ENCODE results near the gene DNAJC17. TPM values are rescaled to one million over a fixed set of nuclear protein-coding genes. Genes with fewer than 3 reads are reported as not detected.
A peak's percentile ranks its signal among the peaks of the same experiment; 100 is the strongest.

DNAJC17 gene
- total and polyA plus RNA-seq, 2 of the 13 experiments (the other 11 are each of a cell fraction or from before 2014, with no cell fraction given), result 22.2 to 26.5 TPM

DNA sequence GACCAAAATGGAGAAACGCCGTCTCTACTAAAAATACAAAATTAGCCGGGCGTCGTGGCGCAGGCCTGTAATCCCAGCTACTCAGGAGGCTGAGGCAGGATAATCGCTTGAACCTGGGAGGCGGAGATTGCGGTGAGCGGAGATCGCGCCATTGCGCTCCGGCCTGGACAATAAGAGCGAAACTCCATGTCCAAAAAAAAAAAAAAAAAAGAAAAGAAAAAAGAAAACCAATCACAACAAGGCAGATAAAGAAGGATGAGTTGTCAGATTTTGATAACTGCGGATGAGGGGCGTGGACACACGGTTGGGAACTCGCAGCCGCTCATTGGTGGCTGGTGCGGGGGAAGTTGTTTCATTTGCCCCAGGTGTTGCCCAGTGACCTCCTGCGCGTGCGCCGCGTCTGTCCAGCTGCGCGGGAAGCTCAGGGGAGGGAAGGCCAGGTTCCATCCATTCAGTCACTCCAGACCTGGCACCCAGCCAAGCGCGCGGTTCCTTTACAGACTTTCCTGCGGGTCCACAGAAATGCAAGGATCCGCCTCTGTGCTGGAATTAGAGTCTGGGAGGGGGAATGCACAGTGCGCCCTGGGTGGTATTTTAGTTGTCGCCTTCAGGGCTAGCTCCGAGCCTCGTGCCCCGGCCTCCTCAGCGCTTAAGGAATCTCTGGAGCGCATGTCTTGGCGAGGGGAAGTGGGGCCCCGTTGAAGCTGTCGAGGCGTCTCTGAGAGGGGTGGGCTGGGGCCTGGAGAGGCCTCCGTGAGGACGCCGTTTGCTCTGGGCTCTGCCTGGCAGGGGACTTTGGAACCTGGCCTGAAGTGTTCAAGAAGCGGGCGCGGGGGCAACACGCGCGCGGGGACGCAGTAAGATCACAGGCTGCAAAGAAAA lies 44.1 kb downstream of the DNAJC17 start (continued):
- TF ChIP-seq RXRA (CRISPR knock-in tag; IDR thresholded peaks at IDR 0.05), result no peak
- TF ChIP-seq, protein P1, sequence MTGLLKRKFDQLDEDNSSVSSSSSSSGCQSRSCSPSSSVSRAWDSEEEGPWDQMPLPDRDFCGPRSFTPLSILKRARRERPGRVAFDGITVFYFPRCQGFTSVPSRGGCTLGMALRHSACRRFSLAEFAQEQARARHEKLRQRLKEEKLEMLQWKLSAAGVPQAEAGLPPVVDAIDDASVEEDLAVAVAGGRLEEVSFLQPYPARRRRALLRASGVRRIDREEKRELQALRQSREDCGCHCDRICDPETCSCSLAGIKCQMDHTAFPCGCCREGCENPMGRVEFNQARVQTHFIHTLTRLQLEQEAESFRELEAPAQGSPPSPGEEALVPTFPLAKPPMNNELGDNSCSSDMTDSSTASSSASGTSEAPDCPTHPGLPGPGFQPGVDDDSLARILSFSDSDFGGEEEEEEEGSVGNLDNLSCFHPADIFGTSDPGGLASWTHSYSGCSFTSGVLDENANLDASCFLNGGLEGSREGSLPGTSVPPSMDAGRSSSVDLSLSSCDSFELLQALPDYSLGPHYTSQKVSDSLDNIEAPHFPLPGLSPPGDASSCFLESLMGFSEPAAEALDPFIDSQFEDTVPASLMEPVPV (CRISPR knock-in tag; IDR thresholded peaks at IDR 0.05), result peak; percentile 79; the same call in 1 of the 2 replicates
- no peak for TF ChIP-seq KDM6A (CRISPR knock-in tag; IDR thresholded peaks at IDR 0.05; ENCODE audit: low read depth)
- TF ChIP-seq ZNF776 (CRISPR knock-in tag; IDR thresholded peaks at IDR 0.05), result no peak
- TF ChIP-seq, protein P2, sequence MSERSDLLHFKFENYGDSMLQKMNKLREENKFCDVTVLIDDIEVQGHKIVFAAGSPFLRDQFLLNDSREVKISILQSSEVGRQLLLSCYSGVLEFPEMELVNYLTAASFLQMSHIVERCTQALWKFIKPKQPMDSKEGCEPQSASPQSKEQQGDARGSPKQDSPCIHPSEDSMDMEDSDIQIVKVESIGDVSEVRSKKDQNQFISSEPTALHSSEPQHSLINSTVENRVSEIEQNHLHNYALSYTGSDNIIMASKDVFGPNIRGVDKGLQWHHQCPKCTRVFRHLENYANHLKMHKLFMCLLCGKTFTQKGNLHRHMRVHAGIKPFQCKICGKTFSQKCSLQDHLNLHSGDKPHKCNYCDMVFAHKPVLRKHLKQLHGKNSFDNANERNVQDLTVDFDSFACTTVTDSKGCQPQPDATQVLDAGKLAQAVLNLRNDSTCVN (CRISPR knock-in tag; IDR thresholded peaks at IDR 0.05; ENCODE audit: borderline replicate concordance), result no peak
- TF ChIP-seq ZNF136 (CRISPR knock-in tag; IDR thresholded peaks at IDR 0.05; ENCODE audit: low read depth), result peak; percentile 26; the same call in 1 of the 2 replicates
- TF ChIP-seq KLF6 (CRISPR knock-in tag; IDR thresholded peaks at IDR 0.05), result no peak
- TF ChIP-seq STAG1 (CRISPR knock-in tag; IDR thresholded peaks at IDR 0.05), result no peak
- TF ChIP-seq, protein P3, sequence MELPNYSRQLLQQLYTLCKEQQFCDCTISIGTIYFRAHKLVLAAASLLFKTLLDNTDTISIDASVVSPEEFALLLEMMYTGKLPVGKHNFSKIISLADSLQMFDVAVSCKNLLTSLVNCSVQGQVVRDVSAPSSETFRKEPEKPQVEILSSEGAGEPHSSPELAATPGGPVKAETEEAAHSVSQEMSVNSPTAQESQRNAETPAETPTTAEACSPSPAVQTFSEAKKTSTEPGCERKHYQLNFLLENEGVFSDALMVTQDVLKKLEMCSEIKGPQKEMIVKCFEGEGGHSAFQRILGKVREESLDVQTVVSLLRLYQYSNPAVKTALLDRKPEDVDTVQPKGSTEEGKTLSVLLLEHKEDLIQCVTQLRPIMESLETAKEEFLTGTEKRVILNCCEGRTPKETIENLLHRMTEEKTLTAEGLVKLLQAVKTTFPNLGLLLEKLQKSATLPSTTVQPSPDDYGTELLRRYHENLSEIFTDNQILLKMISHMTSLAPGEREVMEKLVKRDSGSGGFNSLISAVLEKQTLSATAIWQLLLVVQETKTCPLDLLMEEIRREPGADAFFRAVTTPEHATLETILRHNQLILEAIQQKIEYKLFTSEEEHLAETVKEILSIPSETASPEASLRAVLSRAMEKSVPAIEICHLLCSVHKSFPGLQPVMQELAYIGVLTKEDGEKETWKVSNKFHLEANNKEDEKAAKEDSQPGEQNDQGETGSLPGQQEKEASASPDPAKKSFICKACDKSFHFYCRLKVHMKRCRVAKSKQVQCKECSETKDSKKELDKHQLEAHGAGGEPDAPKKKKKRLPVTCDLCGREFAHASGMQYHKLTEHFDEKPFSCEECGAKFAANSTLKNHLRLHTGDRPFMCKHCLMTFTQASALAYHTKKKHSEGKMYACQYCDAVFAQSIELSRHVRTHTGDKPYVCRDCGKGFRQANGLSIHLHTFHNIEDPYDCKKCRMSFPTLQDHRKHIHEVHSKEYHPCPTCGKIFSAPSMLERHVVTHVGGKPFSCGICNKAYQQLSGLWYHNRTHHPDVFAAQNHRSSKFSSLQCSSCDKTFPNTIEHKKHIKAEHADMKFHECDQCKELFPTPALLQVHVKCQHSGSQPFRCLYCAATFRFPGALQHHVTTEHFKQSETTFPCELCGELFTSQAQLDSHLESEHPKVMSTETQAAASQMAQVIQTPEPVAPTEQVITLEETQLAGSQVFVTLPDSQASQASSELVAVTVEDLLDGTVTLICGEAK (IDR thresholded peaks at IDR 0.05), result no peak
- TF ChIP-seq, protein P3 (CRISPR knock-in tag; IDR thresholded peaks at IDR 0.05), result peak; percentile 73
- TF ChIP-seq, protein P4, sequence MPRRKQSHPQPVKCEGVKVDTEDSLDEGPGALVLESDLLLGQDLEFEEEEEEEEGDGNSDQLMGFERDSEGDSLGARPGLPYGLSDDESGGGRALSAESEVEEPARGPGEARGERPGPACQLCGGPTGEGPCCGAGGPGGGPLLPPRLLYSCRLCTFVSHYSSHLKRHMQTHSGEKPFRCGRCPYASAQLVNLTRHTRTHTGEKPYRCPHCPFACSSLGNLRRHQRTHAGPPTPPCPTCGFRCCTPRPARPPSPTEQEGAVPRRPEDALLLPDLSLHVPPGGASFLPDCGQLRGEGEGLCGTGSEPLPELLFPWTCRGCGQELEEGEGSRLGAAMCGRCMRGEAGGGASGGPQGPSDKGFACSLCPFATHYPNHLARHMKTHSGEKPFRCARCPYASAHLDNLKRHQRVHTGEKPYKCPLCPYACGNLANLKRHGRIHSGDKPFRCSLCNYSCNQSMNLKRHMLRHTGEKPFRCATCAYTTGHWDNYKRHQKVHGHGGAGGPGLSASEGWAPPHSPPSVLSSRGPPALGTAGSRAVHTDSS (CRISPR knock-in tag; conservative IDR thresholded peaks at IDR 0.05), result no peak

Measured in HepG2 (cell line).